HepG2 (cell line): Measurements from ENCODE around the gene TTC6. TPM values are rescaled to one million over a fixed set of nuclear protein-coding genes. Genes with fewer than 3 reads are reported as not detected.

Experiments
- ELF4 ChIP-seq: sonication (generic); formaldehyde crosslinking; IDR thresholded peaks from 2 replicates; pipeline ENCODE4 v1.5.0; 2020; ENCODE audit warnings: missing genetic modification reagents, mild to moderate bottlenecking, moderate library complexity, borderline replicate concordance
- GATA4 ChIP-seq: sonication (generic); IDR thresholded peaks from 2 replicates; pipeline ENCODE4 v1.6.1; 2016; ENCODE audit warnings: antibody characterized with exemption, low read depth, borderline replicate concordance
- HDAC1 ChIP-seq: sonication (generic); formaldehyde crosslinking; IDR thresholded peaks from 2 replicates; pipeline ENCODE4 v1.5.1; 2020; ENCODE audit warnings: mild to moderate bottlenecking, missing genetic modification reagents
- HOXA3 ChIP-seq: sonication (generic); formaldehyde crosslinking; IDR thresholded peaks from 2 replicates; pipeline ENCODE4 v1.5.0; 2020; ENCODE audit warnings: missing genetic modification reagents
- NAIF1 ChIP-seq: sonication (generic); formaldehyde crosslinking; IDR thresholded peaks from 2 replicates; pipeline ENCODE4 v1.5.0; 2020; ENCODE audit warnings: mild to moderate bottlenecking, missing genetic modification reagents, borderline replicate concordance
- NFKBIZ ChIP-seq: IDR thresholded peaks from 2 replicates; pipeline ENCODE4 v1.6.1; 2018; ENCODE audit warnings: missing genetic modification reagents, missing compliant biosample characterization
- NKX3-1 ChIP-seq: sonication (generic); formaldehyde crosslinking; IDR thresholded peaks from 2 replicates; pipeline ENCODE4 v1.5.0; 2020; ENCODE audit warnings: missing genetic modification reagents
- NR2F6 ChIP-seq, 2 experiments: IDR thresholded peaks; 2 replicates each; pipeline ENCODE4 v1.6.1; 2016; ENCODE audit warnings: antibody characterized with exemption in 1 of 2, mild to moderate bottlenecking in 1 of 2
- ONECUT2 ChIP-seq: sonication (generic); formaldehyde crosslinking; IDR thresholded peaks from 2 replicates; pipeline ENCODE4 v1.4.0; 2020; ENCODE audit warnings: missing genetic modification reagents
- POLR2AphosphoS5 ChIP-seq: IDR thresholded peaks from 2 replicates; pipeline ENCODE4 v1.6.1; 2012; ENCODE audit warnings: low read depth, low read length
- RBFOX2 ChIP-seq: fragments of 200-400 bp; formaldehyde crosslinking; IDR thresholded peaks from 2 replicates; pipeline ENCODE4 v1.6.1; 2017; ENCODE audit warnings: low read depth, mild to moderate bottlenecking, low read length
- RELA ChIP-seq: sonication (generic); formaldehyde crosslinking; IDR thresholded peaks from 2 replicates; pipeline ENCODE4 v1.4.0; 2020; ENCODE audit warnings: missing genetic modification reagents
- SMAD1 ChIP-seq: sonication (generic); formaldehyde crosslinking; IDR thresholded peaks from 2 replicates; pipeline ENCODE4 v1.4.0; 2020; ENCODE audit warnings: missing genetic modification reagents, low read depth, mild to moderate bottlenecking, borderline replicate concordance
- TMF1 ChIP-seq: sonication (generic); formaldehyde crosslinking; IDR thresholded peaks from 2 replicates; pipeline ENCODE4 v1.8.1; 2022; ENCODE audit warnings: low read depth, missing genetic modification reagents
- ZBTB7B ChIP-seq: sonication (generic); formaldehyde crosslinking; IDR thresholded peaks from 2 replicates; pipeline ENCODE4 v1.4.0; 2020; ENCODE audit warnings: missing genetic modification reagents
- ZC3H13 ChIP-seq: sonication (generic); formaldehyde crosslinking; IDR thresholded peaks from 2 replicates; pipeline ENCODE4 v1.8.1; 2023; ENCODE audit warnings: mild to moderate bottlenecking, missing genetic modification reagents, moderate library complexity
- ZNF256 ChIP-seq: sonication (generic); formaldehyde crosslinking; conservative IDR thresholded peaks from 2 replicates; pipeline ENCODE4 v1.4.0; 2020; ENCODE audit warnings: missing genetic modification reagents
- ZNF276 ChIP-seq: sonication (generic); formaldehyde crosslinking; IDR thresholded peaks from 2 replicates; pipeline ENCODE4 v1.4.0; 2020; ENCODE audit warnings: mild to moderate bottlenecking, low read depth, missing genetic modification reagents
- ZNF292 ChIP-seq: sonication (generic); formaldehyde crosslinking; IDR thresholded peaks from 2 replicates; pipeline ENCODE4 v1.8.1; 2022; ENCODE audit warnings: mild to moderate bottlenecking, low read depth, missing genetic modification reagents, borderline replicate concordance
- ZNF354B ChIP-seq: sonication (generic); formaldehyde crosslinking; IDR thresholded peaks from 2 replicates; pipeline ENCODE4 v1.8.0; 2022; ENCODE audit warnings: mild to moderate bottlenecking, missing genetic modification reagents
- ZNF430 ChIP-seq: sonication (generic); formaldehyde crosslinking; IDR thresholded peaks from 2 replicates; pipeline ENCODE4 v1.9.0; 2021; ENCODE audit warnings: mild to moderate bottlenecking, missing genetic modification reagents
- ZNF569 ChIP-seq: sonication (generic); formaldehyde crosslinking; IDR thresholded peaks from 2 replicates; pipeline ENCODE4 v1.5.0; 2020; ENCODE audit warnings: mild to moderate bottlenecking, missing genetic modification reagents, moderate library complexity, borderline replicate concordance
- ZNF652 ChIP-seq: IDR thresholded peaks from 2 replicates; pipeline ENCODE4 v1.6.1; 2016; ENCODE audit warnings: low read depth, borderline replicate concordance
- ZNF850 ChIP-seq: sonication (generic); formaldehyde crosslinking; conservative IDR thresholded peaks from 2 replicates; pipeline ENCODE4 v1.9.0; 2021; ENCODE audit warnings: mild to moderate bottlenecking, missing genetic modification reagents
- ZSCAN29 ChIP-seq: sonication (generic); formaldehyde crosslinking; conservative IDR thresholded peaks from 2 replicates; pipeline ENCODE4 v1.4.0; 2020; ENCODE audit warnings: mild to moderate bottlenecking, missing genetic modification reagents
- polyA plus RNA-seq, 8 experiments: library from polyadenylated mRNA; depleted of rRNA in 3 of 8; stranded (reverse) in 7 of 8; unstranded in 1 of 8; fragments of >200 nt; fragmentation: Illumina TruSeq in 4 of 8; extraction: Trizol in 4 of 8; gene quantifications; 2 replicates each; pipeline versions ENCODE4 v1.2.1 to v1.2.3, GENCODE V29; 2011 to 2016; ENCODE audit warnings: low read depth in 4 of 8, missing spikeins in 1 of 8, mixed read lengths in 1 of 8; ENCODE audit not compliant: insufficient read depth in 1 of 8
- total RNA-seq, 5 experiments: library from RNA; depleted of rRNA; stranded (reverse); fragments of >200 nt; fragmentation: Illumina TruSeq; extraction: Trizol; gene quantifications; 2 replicates each; pipeline ENCODE4 v1.2.3, GENCODE V29; 2016; ENCODE audit warnings: low read depth in 1 of 5
- TF ChIP-seq, protein P1 (sequence below): sonication (generic); IDR thresholded peaks from 2 replicates; pipeline ENCODE4 v1.6.1; 2016; ENCODE audit warnings: low read depth, borderline replicate concordance
- TF ChIP-seq, protein P2 (sequence below): sonication (generic); formaldehyde crosslinking; IDR thresholded peaks from 2 replicates; pipeline ENCODE4 v1.4.0; 2020; ENCODE audit warnings: missing genetic modification reagents

Gene TTC6
- total and polyA plus RNA-seq, 2 of the 13 experiments (the other 11 are each of a cell fraction or from before 2014, with no cell fraction given), result 9.3 to 27.4 TPM

GRCh38 chr14:37593511-37594237 lies 1.8 kb upstream of the TTC6 start (continued):
- TF ChIP-seq RBFOX2 (0 out of 2 replicates have a peak, but pooled peaks have one; percentile 30), ZNF354B (peak; percentile 79; the same call in 1 of the 2 replicates), ELF4 (no peak), ZNF430 (CRISPR knock-in tag) (peak; percentile 46; the same call in 1 of the 2 replicates), HDAC1 (0 out of 2 replicates have a peak, but pooled peaks have one; percentile 24), NKX3-1 (CRISPR knock-in tag) (peak; percentile 60; the same call in 1 of the 2 replicates), GATA4 (no peak), ZNF850 (CRISPR knock-in tag) (peak; percentile 41; the same call in 1 of the 2 replicates), ZNF256 (no peak), POLR2AphosphoS5 (peak; percentile 12; the same call in 1 of the 2 replicates), ZNF276 (CRISPR knock-in tag) (no peak), ZBTB7B (CRISPR knock-in tag) (no peak), NFKBIZ (no peak), SMAD1 (CRISPR knock-in tag) (no peak), TMF1 (0 out of 2 replicates have a peak, but pooled peaks have one; percentile 17), HOXA3 (no peak), ONECUT2 (CRISPR knock-in tag) (no peak), ZNF292 (CRISPR knock-in tag) (no peak), NR2F6 (IDR thresholded peaks at IDR 0.05) (no peak), NR2F6 (CRISPR knock-in tag; IDR thresholded peaks at IDR 0.05) (0 out of 2 replicates have a peak, but pooled peaks have one; percentile 1), ZC3H13 (CRISPR knock-in tag) (no peak), ZNF652 (CRISPR knock-in tag) (no peak), NAIF1 (CRISPR knock-in tag) (peak; percentile 77), RELA (no peak), ZSCAN29 (CRISPR knock-in tag) (0 out of 2 replicates have a peak, but pooled peaks have one; percentile 39), ZNF569 (peak; percentile 41; the same call in 1 of the 2 replicates)
- TF ChIP-seq, protein P1, sequence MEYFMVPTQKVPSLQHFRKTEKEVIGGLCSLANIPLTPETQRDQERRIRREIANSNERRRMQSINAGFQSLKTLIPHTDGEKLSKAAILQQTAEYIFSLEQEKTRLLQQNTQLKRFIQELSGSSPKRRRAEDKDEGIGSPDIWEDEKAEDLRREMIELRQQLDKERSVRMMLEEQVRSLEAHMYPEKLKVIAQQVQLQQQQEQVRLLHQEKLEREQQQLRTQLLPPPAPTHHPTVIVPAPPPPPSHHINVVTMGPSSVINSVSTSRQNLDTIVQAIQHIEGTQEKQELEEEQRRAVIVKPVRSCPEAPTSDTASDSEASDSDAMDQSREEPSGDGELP, result no peak
- TF ChIP-seq, protein P2, sequence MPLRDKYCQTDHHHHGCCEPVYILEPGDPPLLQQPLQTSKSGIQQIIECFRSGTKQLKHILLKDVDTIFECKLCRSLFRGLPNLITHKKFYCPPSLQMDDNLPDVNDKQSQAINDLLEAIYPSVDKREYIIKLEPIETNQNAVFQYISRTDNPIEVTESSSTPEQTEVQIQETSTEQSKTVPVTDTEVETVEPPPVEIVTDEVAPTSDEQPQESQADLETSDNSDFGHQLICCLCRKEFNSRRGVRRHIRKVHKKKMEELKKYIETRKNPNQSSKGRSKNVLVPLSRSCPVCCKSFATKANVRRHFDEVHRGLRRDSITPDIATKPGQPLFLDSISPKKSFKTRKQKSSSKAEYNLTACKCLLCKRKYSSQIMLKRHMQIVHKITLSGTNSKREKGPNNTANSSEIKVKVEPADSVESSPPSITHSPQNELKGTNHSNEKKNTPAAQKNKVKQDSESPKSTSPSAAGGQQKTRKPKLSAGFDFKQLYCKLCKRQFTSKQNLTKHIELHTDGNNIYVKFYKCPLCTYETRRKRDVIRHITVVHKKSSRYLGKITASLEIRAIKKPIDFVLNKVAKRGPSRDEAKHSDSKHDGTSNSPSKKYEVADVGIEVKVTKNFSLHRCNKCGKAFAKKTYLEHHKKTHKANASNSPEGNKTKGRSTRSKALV (CRISPR knock-in tag), result no peak
